ENCODE measurements around the gene NUP88.

The NUP88 gene

DNA sequence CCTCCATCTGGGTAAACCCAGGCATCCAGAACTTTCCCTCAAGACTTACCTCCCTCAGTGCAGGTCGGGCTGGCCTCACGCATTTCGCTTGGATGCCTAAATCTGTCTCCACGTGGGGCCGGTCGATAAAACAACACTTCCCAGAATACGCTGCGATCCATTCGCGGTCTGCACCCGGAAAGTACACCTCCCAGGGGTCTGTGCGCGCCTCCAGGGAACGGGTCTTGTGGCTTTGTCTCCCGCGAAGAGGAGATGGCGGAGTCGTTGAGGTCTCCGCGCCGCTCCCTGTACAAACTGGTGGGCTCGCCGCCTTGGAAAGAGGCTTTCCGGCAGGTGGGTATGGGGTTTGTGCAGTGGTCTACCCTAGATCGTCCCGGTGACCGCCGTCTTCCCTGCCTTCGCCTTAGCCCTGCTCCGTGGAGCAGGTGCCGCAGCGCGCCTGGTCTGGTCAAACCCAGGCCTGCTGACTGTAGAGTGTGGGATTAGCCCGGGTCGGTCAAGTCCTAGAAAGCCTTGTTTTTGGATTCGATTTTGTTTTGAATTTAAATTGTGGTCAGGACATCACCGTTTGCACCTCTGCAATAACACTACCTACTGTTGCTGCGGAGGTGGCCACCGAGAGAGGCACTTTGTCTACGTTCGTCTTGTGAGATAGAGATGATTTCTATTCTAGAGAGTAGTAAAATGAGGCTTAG, 644 bp upstream of the NUP88 start, which contains the start of gene RPAIN:
TSS of gene RPAIN (plus strand) at position 224 of the 695 bp plus-strand sequence. CDS start at position 253, 29 bp downstream.
- DNase-seq (ENCODE audit: low spot score), result peak; percentile 86

DNA sequence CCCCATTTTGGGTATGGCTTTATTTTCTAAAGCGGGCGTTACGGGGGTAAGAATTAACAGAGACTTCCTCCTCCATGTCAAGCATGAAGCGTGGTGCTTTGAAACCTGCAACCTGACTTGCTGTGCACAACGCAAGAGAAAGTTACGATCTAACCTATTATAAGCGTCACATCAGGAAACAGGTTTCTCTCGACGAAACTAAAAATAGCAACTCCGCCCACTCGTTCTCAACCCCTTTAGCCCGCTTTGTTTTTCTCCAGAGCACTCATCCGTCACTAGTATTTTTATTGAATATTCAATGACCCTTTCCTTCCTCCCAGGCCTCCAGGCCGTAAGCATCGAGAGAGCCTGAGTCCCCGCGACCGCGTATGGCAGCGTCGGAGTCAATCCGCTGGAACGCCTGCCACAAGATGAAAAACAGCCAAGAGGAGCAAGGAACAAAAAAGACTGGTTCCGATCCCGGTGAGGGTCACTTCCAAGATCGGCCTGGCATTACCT, 555 bp downstream of the NUP88 start:
- DNase-seq (ENCODE audit: low spot score), result peak; percentile 57

DNA sequence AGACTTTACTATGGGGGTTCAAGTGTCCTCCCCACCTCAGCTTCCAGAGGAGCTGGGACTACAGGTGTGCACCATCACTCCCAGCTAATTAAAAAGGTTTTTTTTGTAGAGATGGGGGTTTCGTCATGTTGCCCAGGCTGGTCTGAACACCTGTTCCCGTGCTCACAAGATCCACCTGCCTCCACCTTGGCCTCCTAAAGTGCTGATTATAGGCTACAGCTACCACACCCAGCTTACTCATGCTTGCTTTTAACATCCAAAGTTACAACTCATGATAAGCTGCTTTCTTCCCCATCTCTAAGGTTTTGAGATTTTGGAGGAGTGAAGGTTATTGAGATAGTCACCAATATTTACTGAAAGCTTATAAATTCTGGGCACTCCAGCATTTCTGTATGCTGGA, 2.6 kb downstream of the NUP88 start:
- peak; percentile 27 for DNase-seq (ENCODE audit: low spot score)

DNA sequence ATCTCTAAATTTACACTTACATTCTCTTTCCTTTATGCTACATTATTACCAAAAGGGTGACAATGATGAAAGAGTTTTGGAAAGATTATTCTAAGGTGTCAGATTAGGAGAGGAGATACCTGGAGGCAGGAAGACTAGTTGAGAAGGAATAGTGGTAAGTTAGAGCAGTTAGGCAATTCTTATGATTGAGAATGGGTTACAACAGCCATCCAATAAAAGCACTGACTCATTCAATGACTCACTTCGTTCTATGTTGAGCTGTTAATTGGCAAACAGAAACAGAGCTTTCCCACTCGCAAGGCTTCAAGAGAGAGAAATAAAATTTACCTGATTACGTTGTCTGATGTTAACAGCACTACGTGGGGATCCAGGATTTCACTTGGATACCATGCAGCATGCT, 5.8 kb downstream of the NUP88 start:
- DNase-seq (ENCODE audit: low spot score), result peak; percentile 89

DNA sequence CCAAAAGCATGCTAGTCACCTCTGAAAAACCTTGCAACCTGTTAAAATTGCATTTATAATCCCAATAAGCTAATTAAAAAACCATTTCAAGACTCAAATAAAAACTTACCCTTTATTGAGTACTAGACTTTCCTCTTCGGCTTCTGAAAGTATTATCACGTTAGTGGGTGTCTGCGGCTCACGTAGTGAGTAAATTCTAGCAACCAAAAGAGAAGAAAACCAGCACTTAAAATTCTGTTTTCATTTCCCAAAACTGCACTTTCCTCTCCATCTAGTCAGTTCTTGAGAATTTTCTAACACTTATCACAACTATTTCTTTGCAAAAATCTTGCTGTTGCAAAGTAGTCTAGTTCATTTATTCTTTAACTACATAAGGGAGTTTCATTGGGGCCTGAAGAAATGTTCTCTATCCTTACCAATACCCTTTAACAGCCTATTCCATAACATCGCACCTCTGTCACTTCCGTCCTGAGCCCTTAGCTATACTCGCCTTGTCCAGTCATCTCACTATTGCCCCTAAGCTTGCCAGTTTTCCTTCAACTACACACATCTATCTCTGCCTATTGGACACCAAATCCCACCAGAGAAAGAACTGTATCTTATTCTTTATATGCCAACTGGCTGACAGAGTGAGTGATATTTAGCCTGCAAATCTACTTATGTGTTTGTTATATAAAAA, 8.7 kb downstream of the NUP88 start:
- no peak for DNase-seq (ENCODE audit: low spot score)

DNA sequence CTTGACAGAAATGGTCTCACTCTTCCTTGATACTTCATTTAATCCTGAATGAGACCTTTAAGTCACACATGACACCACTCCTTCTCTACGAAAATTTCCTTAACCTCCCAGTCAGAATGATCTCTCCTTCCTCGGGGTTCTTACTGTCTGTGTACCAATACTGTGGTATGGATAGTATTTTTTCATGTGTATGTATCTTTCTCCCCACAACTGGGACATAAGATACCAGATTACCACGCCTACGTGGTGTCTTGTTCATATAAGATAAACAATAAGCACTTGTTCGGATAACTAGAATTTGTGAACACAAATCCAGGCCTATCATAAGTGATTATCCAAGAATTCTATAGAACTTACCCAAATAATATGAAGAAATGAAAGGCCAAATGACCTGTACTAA, 11.3 kb downstream of the NUP88 start:
- no peak for DNase-seq (ENCODE audit: low spot score)

DNA sequence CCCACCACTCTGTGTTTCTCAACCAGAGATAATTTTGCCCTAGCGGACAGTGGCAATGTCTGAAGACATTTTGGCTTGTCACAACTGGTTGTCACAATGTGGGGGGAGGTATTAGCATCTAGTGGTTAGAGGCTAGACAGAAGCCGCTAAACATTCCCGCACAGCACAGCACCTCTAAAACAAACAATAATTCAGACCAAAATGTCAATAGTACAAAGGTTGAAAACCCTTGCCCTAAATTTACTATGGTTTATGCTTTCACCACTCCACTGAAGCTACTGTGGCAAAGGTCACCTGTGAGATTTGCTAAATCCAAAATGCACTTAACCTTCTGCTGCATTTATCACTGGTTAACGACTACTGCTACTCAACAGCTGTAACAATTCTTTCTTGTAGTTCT, 14.1 kb downstream of the NUP88 start:
- DNase-seq (ENCODE audit: low spot score), result no peak

DNA sequence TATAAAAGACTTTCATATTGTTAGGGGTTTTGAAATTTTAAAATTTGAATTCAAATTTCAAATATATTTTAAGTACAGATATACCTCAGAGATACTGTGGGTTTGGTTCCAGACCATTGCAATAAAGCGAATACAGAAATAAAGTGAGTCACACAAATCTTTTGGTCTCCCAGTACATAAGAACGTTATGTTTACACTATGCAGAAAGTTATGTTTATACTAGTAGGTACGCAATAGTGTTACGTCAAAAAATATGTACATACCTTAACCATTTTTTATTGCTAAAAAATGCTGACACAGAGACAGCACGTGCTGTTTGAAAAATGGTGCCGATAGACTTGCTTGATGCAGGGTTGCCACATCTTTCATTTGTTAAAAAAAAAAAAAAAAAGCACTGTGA, 19.7 kb downstream of the NUP88 start:
- no peak for DNase-seq (ENCODE audit: low spot score)

DNA sequence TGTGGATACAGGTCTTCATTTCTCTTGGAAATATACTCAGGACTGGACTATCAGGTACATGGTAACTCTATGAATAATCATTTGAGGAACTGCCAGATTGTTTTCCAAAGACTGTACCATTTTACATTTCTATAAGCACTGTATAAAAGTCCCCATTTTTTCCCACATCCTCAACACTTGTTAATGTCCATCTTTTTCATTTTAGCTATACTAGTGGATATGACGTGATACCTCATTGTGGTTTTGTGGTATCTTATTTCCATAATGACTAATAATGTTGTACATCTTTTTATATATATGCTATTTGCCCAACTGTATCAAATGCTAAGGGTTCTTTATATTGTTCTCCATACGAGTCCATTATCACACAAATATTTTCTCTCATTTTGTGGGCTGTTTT, 22.9 kb downstream of the NUP88 start:
- no peak for DNase-seq (ENCODE audit: low spot score)

DNA sequence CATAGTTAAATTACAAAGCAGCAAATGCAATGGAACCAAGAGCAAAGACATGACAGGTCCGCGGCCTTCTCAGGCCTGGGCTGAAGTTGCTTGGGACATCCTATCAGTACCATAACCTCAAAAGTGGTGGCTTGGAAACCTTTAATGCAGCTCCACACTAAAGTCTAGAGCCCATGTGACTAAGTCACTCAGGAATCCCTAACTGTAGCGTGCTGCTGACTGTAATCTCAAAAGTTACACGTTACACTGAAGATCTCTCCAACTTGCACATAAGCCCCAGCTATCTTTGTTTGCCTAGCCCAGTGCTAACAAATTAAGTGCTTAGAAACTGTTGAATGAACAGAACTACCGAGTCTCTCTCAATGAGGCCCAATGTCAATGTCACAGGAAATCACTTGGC, 27.8 kb downstream of the NUP88 start:
- DNase-seq (ENCODE audit: low spot score), result no peak

DNA sequence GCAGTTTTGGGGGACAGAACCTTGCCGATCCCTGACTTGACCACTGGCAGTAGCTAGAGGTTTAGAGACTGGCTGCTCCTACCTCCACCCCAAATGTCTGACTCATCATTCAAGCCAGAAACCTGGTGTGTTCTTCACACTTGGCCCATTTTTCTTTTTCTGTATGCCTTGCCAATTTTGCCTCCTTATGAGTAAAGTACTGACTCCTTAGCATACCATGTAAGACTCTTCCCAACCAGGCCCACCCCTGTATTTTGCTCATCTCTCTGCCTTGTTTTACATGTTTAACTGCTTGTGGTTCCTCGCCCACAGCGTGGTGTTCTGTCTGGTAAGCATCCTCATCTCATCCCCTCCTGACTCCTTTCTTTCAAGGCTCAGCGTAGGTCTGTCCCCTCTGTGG, 37.9 kb downstream of the NUP88 start:
- no peak for DNase-seq (ENCODE audit: low spot score)

DNA sequence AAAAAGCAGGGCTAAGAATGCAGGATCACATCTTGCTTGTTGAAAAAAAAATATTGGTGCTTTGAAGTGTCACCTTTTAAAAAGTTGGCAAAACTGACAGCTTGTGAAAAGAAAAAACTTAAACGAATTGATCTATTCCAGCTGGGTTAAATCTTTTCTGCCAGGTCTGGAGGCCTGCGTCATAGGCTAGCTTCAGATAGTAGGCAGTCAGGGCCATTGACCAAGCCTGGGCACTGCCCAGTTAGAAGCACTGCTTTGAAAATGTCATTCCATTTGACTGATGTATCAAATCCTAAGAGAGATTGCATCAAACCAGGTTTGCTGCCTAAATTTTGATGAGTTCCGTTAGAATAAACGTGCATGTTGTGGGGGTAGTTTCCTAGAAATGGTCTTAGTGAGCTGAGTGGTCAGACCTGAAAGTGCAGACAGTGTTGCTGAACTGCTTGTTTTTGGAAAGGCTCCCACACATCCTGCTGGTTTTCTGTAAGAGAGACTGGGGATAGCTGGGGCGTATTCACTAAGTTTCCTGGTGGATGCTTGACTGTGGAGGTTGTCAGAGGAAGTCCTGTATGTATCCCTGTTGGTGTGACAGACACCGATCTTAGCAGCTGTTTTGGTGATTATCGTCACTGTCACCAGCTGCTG, 38.8 kb downstream of the NUP88 start:
- DNase-seq (ENCODE audit: low spot score), result no peak

DNA sequence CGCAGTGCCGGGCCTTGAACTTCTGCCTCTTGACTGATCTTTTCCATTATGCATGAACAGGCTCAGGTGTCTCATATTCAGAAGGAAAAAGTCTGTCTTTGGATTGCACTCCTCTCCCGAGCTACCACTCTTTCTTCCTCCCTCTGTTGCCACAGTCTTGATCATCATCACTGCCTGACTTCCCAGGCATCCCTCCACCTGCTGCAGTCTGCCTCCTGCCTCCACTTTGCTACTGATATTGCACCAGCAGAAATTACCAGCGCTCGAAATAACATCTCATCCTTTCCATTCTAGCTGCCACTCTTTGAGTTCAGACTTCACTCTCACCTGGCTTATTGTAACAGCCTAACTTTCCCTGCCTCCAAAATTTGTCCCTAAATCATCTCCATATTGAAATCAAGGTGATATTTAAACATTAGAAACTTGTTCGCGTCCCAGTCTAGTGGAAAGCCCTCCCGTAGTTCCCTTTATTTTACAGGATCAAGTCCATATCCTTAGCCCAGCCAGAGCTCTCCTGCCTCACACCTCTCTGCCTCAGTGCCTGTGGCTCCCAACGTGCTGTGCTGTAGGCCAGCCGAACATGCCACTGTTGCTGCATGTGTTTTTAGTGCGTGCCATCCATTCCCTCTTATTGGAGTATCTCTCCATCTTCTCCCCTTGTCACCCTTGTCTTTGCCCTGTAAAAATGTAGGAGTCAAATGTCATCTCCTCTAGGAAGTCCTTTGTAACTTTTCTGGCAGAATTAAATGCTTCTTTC, 39.9 kb downstream of the NUP88 start:
- no peak for DNase-seq (ENCODE audit: low spot score)

DNA sequence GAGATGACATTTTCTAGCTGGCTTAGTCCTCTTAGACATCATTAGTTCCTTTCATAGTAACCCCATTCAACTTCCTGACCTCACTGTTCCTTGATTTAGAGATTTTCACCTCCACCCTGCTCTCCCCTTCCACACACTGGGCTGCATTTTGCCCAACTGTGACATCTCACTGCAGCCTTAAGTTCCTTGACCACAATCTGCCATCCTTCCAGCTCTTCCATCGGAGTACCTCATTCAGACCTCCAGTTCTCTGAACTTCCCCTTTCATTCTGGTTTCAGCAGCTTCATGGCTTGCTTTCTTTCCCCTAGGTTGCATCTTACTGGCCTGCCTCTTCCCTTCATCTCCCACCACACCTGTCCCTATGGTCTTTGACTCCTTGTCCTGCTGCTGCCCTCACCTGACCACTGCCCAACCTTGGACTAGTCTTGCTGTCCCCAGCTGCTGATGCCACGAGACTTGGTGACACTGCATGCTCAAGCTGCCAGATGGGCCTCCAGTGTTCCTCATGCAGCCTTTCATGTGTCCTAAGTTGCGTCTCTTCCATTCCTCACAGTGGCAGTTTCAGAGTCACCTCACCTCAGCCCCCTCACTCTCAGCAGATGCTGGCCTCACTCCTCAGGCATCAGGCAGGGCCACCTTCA, 40.8 kb downstream of the NUP88 start:
- no peak for DNase-seq (ENCODE audit: low spot score)

DNA sequence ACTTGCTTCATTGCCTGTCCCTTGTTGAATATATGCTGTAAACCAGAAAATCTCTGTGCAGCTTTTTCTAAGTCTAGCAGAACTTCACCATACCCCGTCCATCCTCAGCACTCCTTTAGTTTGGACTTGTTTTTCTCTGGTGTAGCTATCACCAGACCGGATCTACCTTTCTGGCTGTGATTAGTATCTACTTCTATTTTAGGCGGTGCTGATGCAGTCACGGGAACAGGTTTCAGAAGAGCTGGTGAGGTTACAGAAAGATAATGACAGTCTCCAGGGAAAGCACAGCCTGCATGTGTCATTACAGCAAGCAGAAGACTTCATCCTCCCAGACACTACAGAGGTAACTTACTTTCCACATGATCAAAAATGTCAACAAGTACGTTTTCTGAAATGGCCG, 46.4 kb downstream of the NUP88 start:
- no peak for DNase-seq (ENCODE audit: low spot score)

DNA sequence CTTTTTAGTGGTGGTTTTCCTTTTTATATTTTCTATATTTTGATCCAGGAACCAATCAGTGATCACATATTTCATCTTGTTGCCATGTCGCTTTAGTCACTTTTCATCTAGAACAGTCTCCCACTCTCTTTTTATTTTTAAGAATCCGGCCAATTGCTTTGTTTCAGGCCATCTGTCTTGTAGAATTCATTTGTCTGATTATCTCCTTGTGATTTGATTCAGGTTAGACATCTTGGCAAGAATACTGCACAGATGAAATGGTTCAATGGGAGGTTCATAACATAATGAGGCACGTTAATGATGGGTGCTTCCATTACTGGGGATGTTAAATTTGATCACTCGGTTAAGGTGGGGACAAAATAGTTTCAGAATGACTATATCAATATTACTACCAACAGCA, 49.1 kb downstream of the NUP88 start:
- no peak for DNase-seq (ENCODE audit: low spot score)

DNA sequence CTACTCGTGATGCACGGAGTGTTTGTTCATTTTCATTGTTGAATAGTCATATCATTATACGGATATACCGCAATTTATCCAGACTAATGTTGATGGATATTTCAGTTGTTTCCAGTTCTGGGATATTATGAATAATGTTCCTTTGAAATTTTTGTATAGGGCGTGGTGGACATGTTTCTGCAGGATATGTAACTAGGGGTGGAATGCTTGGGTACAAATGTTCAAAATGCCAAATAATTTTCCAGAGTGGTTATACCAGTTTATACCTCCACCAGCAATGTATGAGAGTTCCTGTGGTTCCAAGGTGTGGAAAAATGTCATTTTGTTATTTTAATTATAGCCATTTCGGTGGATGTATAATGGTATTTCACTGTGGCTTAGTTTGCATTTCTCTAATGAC, 53.6 kb downstream of the NUP88 start:
- DNase-seq (ENCODE audit: low spot score), result no peak

DNA sequence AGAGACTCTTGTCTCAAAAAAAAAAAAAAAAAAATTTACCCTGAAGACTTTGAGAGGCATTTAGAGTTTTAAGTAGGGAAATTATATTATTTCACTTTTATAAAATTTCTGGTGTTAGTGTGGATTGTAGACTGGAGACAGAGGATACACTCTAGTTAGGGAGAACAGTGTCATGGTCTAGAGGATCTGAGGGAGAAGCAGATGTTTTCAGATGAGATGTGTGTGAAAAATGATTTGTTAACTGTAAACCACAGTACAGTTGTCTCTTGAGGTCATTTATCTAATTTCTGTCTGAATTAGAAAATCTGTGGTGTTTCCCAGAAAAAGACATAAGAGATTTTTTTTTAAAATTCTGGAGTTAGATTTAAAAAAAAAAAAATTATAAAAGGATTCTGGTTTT, 54.8 kb downstream of the NUP88 start:
- DNase-seq (ENCODE audit: low spot score), result no peak

DNA sequence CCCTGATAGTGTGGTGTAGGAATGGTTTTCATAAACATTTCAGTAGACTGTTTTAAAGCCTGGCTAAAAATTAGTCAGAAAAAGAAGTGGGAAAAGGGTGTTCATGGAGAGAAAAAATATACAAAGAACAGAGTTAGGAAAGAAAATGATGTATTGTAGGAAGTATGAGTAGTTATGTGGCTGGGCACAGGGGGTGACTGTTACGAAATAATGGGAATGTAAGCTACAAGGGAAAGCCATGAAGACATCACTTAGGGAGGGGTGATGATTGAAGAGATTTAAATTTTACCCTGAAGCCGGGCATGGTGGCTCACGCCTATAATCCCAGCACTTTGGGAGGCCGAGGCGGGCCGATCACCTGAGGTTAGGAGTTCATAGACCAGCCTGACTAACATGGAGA, 55.3 kb downstream of the NUP88 start:
- DNase-seq (ENCODE audit: low spot score), result no peak

DNA sequence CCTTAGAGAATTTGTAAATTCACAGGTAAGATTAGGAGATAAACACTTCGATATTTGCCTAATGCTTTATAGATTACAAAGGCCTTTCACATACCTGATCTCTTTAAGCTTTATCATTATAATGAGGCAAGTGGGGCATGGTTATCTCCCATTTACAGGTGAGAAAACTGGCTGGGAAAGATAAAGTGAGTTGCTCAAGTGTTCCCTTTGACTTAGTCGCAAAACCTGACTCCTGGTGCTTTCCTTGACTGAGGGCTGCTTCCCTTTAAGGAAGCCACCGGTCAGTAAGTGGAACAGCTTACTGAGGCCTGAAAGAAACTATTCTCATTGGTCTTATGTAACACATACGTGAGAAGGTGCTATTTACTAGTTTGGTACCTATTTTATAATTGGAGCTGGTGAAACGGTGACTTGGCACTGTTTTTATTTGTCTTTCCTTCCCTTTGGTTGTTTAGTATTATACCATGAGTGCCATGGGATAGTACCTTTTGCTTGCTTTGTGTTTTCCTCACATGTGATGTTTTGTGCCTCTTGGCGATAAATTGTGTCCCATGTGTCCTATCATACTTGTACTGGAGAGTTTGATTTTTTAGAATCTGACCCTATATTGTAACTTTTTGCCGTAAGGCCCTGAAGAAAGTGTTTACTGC, 57.2 kb downstream of the NUP88 start:
- DNase-seq (ENCODE audit: low spot score), result no peak

DNA sequence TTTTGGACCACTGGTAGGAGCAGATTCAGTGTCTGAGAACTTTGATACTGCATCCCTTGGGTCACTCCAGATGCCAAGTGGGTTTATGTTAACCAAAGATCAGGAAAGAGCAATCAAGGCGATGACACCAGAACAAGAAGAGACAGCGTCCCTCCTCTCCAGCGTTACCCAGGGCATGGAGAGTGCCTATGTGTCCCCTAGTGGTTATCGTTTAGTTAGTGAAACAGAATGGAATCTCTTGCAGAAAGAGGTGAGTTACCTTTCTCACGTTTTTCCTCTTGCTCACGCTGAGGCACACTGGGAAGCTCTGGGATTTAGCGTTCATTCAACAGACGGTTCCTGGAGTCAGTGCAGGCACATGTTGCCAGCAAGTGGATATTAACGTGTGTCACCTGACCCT, 58.0 kb downstream of the NUP88 start:
- no peak for DNase-seq (ENCODE audit: low spot score)

All from LoVo (cell line).